HG03565 (cell line): ENCODE data around the gene TRAT1.
"Not testable (repeated sequence)": the region's sequence is repeated elsewhere in the genome, so short reads cannot be mapped to it uniquely, and the experiment has no call there.

Source experiments
- ATAC-seq: cut with Tn5 transposase; IDR thresholded peaks from one replicate; pipeline ENCODE4 v1.9.1; 2021; ENCODE audit warnings: mild to moderate bottlenecking, moderate library complexity; ENCODE audit not compliant: unreplicated experiment

The TRAT1 gene, protein sequence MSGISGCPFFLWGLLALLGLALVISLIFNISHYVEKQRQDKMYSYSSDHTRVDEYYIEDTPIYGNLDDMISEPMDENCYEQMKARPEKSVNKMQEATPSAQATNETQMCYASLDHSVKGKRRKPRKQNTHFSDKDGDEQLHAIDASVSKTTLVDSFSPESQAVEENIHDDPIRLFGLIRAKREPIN

DNA sequence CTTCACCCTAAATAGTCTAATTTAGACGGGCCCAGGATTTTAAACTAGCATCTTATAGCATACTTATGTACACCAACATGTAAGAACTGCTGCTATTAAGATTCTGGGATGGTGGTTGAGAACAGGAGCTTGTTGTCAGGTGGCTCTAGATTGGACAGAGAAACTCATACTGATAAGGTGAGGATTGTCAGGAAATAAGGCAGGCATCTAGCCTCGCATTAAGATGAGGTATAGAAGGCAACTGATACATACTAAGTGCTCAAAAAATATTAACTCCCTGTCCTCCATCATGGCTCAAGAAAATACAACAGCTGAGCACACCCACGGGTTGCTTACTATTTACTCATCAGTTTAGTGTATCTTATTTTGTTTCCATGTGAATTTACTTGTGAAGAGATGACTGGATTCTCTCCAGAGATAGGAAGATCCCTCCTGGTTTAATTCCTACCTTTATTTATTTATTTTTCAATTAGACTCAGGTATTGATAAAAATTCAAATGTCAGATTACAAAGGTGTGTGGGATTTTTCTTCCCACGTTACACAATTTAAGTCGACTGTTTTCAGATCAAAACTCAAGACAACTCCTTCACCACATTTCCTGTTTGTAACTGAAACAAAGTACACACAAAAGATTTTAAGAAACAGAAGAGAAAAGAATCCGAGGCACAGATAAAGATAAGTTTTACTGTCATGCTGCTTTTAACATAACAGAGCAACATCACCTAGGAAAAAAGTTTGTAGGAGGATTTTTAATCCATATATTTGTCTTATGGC is at the start of gene TRAT1:
Gene TRAT1, plus strand, starts transcription at position 664 of the 775 bp plus-strand sequence. CDS start 142 bp downstream, outside the sequence.
- ATAC-seq = peak; percentile 34

DNA sequence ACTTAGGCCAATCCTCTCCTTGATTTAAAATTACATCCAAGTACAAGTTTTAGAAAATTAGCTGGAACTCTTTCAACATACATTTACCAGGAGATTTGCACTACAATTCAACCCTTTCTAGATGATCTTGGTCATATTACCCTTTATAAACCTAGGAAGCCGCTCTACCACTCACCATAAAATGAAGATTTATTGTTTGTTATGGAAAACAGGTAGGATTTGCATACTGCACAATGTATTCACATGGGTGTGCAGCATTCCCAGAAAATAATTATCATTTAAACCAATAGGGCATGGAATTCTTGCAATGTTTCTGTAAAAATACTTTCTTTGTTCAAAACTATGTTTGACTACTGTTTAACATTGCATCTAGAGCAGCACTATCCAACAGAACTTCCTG is 46.9 kb upstream of the TRAT1 start:
- ATAC-seq = no peak

DNA sequence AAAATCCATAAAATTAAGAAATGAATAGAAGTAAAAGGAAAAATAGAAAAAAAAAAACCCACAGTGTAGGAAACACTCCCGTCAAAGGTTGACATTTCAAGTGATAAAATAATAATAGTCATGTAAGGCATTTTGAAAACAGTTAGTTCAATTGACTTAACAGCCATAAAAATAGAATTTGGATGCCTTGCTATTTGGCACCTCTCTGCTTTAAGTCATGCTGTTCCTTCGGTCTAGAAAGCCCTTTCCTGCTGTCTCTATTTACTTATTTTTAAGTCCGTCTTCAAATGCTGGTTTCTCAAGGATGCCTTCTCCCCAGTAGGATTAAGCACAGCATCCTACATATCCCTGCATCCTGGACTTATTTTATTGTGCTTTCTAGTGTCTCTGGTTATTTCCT is 43.1 kb upstream of the TRAT1 start:
- ATAC-seq = no peak

DNA sequence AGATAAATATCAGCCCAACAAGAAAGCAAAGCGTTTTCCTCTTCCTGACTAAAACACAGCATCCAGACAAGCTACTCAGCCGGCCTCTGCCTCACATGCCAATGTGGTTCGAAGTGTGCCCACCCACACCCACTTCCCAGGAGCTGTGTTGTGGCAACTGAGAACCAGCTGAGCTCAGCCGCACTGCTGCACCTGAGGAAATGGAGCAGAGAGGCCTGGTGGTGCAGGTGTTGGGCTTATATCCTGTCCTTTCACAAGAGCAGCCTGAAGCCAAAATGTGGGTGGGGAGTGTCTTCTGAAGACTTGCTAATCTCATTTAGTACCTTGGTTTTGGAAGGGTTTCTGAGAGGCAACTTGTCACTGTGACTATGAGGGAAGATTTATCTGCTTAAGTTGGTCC is 42.4 kb upstream of the TRAT1 start:
- ATAC-seq = no peak

DNA sequence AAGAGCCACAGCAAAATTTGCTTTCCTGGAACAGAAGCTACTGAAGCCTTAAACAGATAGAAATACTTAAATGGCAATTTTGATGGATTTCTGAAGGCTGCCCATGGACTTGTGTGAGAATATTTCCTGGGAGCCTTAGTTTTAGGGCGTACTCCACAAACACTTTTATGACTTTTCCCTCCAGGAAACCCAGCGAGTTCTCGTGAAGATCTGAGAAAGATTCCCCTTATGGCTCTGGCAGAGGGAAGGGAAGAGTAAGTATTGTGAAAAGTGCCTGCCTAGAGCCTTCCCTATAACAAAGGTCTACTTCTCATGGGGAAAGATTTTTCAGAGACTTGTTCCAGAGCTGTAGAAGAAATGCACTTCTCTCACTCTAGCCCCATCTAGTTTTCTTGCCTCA is 31.1 kb upstream of the TRAT1 start:
- no peak for ATAC-seq

DNA sequence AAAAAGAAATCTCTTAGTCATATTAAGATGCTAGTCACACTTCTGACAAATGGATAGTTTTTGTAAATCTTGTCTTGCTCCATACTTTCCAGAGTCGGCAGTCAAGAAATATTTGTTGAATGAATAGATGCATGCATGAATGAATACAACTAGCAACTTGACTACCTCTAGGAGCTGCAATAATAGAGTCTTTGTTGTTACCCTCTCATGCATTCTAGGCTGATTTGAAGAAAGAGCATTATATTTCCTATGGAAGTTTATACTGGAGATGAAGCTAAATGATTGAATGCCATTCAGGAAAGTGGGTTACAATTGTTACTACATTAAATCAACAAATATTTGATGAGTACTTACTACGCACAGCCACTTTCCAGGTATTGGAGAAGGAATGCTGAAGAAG is 18.1 kb upstream of the TRAT1 start:
- no peak for ATAC-seq

DNA sequence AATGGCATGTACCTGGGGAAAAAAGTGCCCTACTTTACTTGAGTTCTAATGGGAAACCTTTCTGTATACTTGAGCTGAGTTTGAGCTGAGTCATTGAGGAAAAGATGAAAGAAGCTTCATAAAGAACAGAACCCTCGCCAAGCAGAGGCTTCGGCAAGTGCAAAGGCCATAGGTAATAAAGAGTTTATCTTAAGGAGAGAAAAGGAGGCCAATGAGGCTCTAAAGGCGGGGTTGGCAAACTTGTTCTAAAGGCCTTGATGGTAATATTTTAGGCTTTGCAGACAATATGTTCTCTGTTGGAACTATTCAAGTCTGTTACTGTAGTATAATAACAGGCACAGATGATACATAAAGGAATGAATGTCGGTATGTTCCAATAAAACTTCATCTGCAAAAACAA is 17.6 kb upstream of the TRAT1 start:
- no peak for ATAC-seq

DNA sequence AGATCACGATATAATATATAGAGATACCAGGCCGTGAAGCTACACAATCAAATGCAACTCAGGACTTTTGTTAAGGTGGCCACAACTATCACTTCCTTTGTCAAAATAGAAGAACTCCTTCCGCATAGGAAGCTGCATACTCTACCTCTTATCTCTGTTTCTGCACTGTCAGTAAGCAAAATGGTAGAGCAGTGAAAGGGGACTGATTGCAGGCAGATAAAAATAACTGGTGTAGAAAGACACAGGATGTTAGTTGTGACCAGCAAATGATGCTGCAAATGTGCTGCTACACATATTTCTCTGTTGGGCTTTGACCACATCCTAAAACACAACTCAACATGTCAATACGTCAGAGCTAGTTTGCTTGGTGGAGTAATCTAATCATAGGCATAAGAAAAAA is 16.3 kb upstream of the TRAT1 start:
- ATAC-seq = peak; percentile 90

DNA sequence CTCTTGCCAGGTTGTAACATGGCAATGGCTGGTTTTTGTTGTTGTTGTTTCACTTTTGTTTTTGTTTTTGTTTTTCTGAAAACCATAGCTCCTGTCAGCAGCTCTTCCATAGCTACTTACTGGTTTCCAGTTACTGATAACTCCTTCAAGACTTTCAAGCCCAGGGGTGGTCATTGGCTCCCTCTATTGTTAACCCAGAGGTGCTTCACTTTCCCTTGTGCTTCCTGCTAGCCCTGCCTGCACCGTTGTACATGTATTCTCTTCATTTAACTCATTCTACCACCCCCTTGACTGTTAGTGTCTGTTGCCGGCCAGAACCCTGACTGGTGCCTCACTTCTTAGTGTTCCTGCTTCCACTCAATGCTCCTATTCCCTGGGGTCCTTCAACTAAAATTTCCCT is 4.2 kb upstream of the TRAT1 start:
- peak; percentile 82 for ATAC-seq

DNA sequence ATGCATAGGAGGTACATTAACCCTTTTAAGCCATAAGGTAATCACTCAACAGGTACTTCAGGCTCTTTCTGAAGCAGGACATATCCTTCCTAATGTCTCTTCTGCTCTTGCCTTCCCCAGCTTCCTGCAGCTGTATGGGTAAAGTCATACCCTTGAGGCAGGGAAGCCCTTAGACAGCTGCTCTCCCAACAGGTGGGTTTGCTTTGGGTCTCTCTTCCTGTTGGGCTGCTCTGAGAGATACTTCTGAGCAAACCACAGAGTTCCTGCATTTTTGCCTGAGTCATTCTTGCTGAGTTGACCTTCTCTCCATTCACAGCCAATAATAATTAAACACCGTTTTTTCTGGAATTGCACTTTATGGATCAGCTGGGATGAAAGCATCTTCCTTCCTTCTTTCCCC is 2.0 kb upstream of the TRAT1 start:
- ATAC-seq = no peak

DNA sequence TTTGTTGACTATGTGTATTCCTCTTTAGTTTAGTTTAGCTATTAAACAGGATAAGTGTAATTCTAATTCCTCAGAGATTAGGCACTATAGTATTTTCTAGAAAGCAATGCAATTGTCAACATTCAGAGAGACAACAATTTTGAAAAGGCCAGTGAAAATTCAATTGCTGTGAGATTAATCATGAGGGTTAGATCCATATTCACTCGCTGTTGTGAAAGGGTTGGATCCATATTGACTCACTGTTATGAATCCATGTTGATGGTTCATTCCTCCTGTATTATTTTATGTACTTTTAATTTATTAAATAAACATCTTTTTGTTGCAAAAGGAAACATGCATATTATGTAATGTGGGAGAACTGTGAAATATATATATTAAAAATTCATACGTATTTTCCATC is 641 bp downstream of the TRAT1 start:
- ATAC-seq = no peak

DNA sequence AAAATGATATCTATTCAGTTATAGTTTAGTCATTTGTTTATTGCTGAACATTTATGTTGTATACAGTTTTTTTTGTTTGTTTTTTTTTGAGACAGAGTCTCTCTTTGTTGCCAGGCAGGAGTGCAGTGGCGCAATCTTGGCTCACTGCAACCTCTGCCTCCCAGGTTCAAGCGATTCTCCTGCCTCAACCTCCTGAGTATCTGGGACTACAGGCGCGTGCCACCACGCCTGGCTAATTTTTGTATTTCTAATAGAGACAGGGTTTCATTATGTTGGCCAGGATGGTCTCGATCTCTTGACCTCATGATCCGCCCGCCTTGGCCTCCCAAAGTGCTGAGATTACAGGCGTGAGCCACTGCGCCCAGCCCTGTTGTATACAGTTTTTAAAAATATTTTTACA is 1.2 kb downstream of the TRAT1 start:
- ATAC-seq = not testable (repeated sequence)

DNA sequence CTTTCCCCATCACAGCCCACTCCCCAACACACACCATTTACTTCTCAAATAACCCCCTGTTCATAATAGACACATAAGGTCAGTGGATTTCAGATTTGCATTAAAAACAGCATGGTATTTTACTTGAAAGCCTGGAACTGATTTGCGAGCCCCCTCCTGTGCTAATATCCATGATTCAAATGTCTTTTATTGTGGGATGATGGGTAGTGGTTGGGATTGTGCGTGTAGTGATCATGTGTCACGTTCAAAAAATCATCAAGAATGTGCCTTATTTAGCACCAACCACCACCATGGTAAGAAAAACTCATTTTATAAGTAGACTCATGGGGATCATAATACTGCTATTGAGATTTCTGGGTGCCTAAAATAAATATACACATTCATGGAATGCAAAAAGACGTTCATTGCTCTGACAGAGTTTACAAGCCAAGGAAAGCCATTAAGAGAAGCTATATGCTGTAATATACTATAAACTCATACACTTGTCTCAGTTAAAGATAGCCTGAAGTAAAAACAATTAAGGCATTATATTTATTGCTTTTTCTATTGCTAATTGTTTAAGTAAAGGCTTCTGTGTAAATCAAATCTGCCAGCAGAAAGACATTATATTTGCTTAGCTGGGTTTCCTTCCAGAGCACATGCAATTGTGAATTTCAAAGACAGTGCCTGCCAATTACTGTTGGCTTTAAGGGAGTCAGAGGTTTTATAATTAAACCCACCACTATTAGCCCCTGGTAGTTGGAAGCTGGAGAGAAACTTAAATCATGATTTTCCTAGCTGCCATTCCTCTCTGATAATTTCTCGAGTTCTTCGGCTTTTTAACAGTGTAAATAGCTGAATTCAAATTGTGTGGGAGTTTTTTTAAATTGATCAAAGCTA is 4.0 kb downstream of the TRAT1 start:
- no peak for ATAC-seq

DNA sequence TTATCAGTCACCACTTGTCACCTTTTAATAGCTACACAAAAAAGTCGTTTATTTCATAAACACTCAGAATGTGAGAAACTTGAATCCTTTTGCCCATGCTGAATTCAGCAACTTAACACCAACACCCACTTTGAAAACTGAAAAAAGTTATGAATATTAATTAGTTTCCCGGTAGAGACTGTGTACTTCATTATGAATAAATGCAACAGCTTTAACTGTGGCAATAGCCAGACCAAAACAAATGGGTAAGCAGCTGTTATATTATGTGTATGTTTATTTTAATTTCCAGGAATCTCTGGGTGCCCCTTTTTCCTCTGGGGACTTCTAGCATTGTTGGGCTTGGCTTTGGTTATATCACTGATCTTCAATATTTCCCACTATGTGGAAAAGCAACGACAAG is 7.8 kb downstream of the TRAT1 start:
- ATAC-seq = no peak

DNA sequence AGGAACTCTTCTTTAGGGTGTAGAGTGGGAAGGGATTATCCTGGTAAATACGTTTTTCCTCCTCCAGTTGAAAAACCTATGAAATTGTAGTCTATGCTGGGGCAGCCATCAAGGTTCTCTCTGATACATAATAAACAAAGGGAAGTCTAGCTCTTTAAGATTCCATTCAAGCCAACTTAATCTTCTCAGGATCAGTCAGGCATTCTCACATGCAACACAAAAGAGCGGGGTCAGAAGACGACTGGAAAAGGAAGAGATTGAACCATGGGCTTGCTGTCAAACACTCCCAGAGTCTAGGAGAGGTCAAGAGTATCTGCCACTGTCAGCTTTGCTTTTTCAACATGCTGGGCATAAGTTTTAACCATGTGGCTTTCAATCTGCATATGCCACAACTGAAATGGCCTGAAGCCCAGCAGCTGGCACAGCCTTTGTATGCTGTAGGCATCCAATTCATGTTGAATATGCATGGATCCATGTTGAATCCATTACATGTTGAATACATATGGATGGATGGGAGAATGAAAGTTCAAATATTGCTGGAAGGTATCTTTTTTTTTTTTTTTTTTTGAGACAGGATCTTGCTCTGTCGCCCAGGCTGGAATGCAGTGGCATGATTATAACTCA is 8.5 kb downstream of the TRAT1 start:
- no peak for ATAC-seq

DNA sequence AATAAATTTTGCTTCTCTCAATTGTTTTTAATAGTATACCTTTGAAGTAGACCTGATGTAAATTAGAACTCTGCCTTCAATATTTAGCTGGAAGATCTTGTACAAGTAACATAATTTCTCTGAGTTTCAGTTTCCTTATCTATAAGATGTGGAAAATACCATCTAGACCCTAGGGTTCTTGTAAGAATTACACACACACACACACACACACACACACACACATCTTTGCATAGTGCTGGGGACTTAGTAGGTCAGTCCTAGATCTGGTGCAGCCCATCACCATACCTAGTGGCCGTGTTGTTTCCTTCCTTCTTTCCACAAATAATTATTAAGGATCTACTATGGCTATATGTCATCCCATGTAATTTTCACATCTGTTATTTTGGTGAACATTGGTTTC is 11.0 kb downstream of the TRAT1 start:
- ATAC-seq = no peak

DNA sequence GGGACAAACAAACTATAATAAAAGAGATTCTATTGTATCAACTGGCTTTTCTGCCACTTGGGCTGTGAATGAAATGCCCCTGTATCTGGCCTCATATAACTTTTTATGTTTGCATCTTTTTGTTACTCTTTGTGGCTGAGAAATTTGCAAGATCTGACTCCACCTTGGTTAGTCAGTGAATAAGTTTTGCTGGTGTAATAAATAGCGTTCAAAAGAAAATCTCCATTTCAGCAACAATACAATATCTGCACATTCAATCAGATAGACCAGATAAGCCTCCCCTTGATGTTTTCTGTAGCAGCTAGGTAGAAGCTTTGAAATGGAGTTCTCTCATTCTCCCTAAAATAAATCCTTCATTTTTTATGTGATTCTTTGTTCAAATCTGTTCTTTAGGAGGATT is 12.0 kb downstream of the TRAT1 start:
- no peak for ATAC-seq

DNA sequence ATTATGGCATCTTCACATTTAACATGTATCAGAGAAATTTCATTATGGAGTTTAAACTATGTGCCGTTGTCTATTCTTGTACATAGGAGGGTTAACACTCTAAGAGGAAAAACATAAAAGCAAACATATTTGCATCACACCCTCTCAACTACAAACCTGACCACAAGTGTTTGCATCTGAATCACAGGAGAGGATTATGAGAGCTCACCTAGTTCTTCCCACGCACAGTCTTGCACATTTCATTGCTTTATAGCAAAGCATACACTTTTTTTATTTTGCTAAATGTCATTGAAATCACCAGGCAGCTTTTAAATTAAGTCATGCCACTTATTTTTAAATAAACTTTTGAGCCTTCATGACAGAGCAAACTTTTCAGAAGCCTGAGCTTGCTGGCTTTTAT is 12.5 kb downstream of the TRAT1 start:
- no peak for ATAC-seq

DNA sequence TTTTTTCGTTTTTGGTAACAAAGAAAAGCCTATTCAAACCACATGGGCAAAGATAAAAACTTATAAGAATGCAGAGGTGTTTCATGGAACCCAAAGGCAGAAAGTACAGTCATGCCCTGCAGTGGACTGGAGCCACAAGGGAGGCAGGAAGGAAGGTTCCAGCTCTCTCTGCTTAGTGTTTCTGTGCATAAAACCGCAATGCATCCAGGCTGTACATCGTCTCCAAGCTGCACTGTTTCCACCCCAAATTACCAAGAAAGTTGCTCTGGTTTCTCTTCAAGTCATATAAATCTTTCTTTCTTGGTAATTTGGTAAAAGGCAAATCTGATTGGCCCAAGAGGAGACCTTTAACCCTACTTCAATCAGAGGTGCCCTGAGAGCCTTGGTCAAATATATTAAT is 15.8 kb downstream of the TRAT1 start:
- no peak for ATAC-seq

DNA sequence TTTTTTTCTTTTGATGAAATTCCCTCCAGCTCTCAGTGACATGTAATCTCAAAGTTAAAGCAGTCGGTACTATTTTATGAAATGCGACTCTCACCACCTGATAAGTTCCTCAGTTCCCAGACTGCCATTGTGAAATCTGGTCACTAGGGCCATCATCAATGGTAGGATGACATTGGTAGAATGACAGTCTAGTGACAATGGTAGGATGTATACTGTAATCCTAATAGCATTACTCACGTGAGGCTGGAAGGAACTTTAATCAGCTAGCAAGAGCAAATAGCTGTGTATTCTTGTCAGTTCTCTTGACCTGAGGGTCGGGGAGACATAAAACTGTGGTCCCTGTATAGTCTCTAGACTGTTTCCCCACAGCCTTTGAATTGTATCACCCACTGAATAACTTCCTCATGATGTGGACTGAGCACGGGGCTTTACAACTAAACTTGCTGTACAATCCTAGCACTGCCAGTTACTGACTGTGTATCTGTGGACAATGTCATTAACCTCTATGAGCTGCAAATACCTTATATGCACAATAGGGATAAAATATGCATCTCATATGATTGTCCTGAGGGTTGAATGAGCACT is 23.2 kb downstream of the TRAT1 start:
- ATAC-seq = no peak

DNA sequence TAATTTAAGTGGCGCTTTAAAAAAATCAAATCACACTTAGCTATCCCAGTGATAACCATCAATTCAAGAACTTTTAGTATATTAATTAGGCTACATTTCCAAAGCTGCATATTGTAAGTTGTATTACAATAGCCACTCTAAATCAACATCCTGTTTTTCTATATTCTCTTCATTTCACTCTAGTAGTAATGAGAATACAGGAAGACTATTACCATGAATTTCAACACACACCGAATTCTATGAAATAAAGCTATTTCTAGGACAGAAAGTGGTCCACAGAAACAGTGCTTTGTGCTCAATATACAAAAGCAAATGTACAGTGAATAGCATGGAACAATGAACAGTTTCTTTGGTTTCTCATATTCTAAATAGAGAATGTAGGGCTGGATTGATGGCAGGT is 24.6 kb downstream of the TRAT1 start:
- ATAC-seq = no peak
